WTC11 (cell line): ENCODE data around the gene SIGLEC10.

Source experiments
- ELF4 ChIP-seq: sonication (generic); formaldehyde crosslinking; IDR thresholded peaks from 2 replicates; pipeline ENCODE4 v1.8.1; 2022; ENCODE audit warnings: low read depth, mild to moderate bottlenecking, moderate library complexity, missing genetic modification reagents
- KAT7 ChIP-seq: sonication (generic); formaldehyde crosslinking; IDR thresholded peaks from 2 replicates; pipeline ENCODE4 v1.8.1; 2023; ENCODE audit warnings: missing genetic modification reagents, mild to moderate bottlenecking, borderline replicate concordance
- NFE2L1 ChIP-seq: sonication (generic); formaldehyde crosslinking; IDR thresholded peaks from 2 replicates; pipeline ENCODE4 v1.8.1; 2023; ENCODE audit warnings: missing genetic modification reagents
- NFYB ChIP-seq: sonication (generic); formaldehyde crosslinking; conservative IDR thresholded peaks from 2 replicates; pipeline ENCODE4 v1.8.0; 2022; ENCODE audit warnings: low read depth, missing genetic modification reagents
- NR2C2 ChIP-seq: sonication (generic); formaldehyde crosslinking; IDR thresholded peaks from 2 replicates; pipeline ENCODE4 v1.8.0; 2022; ENCODE audit warnings: mild to moderate bottlenecking, missing genetic modification reagents
- RELA ChIP-seq: sonication (generic); formaldehyde crosslinking; IDR thresholded peaks from 2 replicates; pipeline ENCODE4 v1.8.1; 2022; ENCODE audit warnings: missing genetic modification reagents, mild to moderate bottlenecking, borderline replicate concordance
- SMAD4 ChIP-seq: sonication (generic); formaldehyde crosslinking; IDR thresholded peaks from 2 replicates; pipeline ENCODE4 v1.8.0; 2022; ENCODE audit warnings: mild to moderate bottlenecking, missing genetic modification reagents
- TP53 ChIP-seq: sonication (generic); formaldehyde crosslinking; IDR thresholded peaks from 2 replicates; pipeline ENCODE4 v1.8.1; 2023; ENCODE audit warnings: mild to moderate bottlenecking, missing genetic modification reagents
- ZNF317 ChIP-seq: sonication (generic); formaldehyde crosslinking; IDR thresholded peaks from 2 replicates; pipeline ENCODE4 v1.8.1; 2023; ENCODE audit warnings: low read depth, mild to moderate bottlenecking, moderate library complexity, missing genetic modification reagents, borderline replicate concordance
- TF ChIP-seq, protein P1 (sequence below): fragments of 200-600 bp; IDR thresholded peaks from 2 replicates; pipeline ENCODE4 v1.8.0; 2022; ENCODE audit warnings: antibody characterized with exemption
- TF ChIP-seq, protein P2 (sequence below): sonication (generic); formaldehyde crosslinking; IDR thresholded peaks from 2 replicates; pipeline ENCODE4 v1.8.1; 2022; ENCODE audit warnings: mild to moderate bottlenecking, missing genetic modification reagents, moderate library complexity, borderline replicate concordance
- TF ChIP-seq, protein P3 (sequence below): sonication (generic); formaldehyde crosslinking; IDR thresholded peaks from 2 replicates; pipeline ENCODE4 v1.8.0; 2022; ENCODE audit warnings: mild to moderate bottlenecking, missing genetic modification reagents
- TF ChIP-seq, protein P4 (sequence below): sonication (generic); formaldehyde crosslinking; IDR thresholded peaks from 2 replicates; pipeline ENCODE4 v1.8.0; 2022; ENCODE audit warnings: mild to moderate bottlenecking, missing genetic modification reagents
- TF ChIP-seq, protein P5 (sequence below): sonication (generic); formaldehyde crosslinking; IDR thresholded peaks from 2 replicates; pipeline ENCODE4 v1.8.0; 2022; ENCODE audit warnings: mild to moderate bottlenecking, missing genetic modification reagents

DNA sequence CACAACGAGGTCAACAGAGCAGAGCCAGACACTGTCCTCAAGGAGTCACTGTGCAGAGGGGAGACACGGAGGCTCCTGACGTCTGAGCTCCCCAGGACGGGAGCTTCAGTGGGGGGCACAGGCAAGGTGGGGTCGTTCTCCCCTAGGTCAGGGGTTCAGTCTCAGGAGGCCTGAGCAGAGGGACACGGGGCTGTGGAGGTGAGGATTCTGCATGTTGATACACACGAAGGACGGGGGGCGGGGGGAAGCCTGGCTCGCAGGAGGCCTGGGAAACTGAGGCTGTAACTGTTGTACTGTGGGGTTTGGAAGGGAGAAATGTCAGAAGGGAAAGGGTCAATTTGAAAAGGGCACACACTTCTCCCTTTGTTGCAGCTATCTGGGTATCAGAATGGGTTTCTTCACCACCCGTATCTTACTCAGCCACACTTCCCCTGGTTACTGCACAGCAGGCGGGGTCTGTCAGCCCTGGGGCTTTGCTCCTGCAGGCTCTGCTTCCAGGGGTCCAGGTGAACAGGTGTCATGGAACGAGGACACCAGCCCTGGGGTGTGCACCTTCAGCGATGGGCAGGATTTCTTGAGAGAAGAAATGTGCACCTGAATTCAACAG lies 41.6 kb upstream of the SIGLEC10 start:
- TF ChIP-seq, protein P1, sequence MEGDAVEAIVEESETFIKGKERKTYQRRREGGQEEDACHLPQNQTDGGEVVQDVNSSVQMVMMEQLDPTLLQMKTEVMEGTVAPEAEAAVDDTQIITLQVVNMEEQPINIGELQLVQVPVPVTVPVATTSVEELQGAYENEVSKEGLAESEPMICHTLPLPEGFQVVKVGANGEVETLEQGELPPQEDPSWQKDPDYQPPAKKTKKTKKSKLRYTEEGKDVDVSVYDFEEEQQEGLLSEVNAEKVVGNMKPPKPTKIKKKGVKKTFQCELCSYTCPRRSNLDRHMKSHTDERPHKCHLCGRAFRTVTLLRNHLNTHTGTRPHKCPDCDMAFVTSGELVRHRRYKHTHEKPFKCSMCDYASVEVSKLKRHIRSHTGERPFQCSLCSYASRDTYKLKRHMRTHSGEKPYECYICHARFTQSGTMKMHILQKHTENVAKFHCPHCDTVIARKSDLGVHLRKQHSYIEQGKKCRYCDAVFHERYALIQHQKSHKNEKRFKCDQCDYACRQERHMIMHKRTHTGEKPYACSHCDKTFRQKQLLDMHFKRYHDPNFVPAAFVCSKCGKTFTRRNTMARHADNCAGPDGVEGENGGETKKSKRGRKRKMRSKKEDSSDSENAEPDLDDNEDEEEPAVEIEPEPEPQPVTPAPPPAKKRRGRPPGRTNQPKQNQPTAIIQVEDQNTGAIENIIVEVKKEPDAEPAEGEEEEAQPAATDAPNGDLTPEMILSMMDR = no peak
- TF ChIP-seq, protein P2, sequence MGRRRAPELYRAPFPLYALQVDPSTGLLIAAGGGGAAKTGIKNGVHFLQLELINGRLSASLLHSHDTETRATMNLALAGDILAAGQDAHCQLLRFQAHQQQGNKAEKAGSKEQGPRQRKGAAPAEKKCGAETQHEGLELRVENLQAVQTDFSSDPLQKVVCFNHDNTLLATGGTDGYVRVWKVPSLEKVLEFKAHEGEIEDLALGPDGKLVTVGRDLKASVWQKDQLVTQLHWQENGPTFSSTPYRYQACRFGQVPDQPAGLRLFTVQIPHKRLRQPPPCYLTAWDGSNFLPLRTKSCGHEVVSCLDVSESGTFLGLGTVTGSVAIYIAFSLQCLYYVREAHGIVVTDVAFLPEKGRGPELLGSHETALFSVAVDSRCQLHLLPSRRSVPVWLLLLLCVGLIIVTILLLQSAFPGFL (CRISPR knock-in tag) = no peak
- TF ChIP-seq NFYB = no peak
- no peak for TF ChIP-seq NFE2L1 (CRISPR knock-in tag)
- no peak for TF ChIP-seq RELA (CRISPR knock-in tag)
- TF ChIP-seq, protein P3, sequence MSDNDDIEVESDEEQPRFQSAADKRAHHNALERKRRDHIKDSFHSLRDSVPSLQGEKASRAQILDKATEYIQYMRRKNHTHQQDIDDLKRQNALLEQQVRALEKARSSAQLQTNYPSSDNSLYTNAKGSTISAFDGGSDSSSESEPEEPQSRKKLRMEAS (CRISPR knock-in tag) = no peak
- TF ChIP-seq, protein P4, sequence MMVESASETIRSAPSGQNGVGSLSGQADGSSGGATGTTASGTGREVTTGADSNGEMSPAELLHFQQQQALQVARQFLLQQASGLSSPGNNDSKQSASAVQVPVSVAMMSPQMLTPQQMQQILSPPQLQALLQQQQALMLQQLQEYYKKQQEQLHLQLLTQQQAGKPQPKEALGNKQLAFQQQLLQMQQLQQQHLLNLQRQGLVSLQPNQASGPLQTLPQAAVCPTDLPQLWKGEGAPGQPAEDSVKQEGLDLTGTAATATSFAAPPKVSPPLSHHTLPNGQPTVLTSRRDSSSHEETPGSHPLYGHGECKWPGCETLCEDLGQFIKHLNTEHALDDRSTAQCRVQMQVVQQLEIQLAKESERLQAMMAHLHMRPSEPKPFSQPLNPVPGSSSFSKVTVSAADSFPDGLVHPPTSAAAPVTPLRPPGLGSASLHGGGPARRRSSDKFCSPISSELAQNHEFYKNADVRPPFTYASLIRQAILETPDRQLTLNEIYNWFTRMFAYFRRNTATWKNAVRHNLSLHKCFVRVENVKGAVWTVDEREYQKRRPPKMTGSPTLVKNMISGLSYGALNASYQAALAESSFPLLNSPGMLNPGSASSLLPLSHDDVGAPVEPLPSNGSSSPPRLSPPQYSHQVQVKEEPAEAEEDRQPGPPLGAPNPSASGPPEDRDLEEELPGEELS (CRISPR knock-in tag) = no peak
- TF ChIP-seq, protein P5, sequence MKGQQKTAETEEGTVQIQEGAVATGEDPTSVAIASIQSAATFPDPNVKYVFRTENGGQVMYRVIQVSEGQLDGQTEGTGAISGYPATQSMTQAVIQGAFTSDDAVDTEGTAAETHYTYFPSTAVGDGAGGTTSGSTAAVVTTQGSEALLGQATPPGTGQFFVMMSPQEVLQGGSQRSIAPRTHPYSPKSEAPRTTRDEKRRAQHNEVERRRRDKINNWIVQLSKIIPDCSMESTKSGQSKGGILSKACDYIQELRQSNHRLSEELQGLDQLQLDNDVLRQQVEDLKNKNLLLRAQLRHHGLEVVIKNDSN (CRISPR knock-in tag) = no peak
- TF ChIP-seq SMAD4 (CRISPR knock-in tag) = no peak
- TF ChIP-seq ZNF317 (CRISPR knock-in tag) = no peak
- no peak for TF ChIP-seq ELF4
- TF ChIP-seq TP53 = no peak
- TF ChIP-seq KAT7 = no peak
- no peak for TF ChIP-seq NR2C2 (CRISPR knock-in tag)
